Thoracic aorta (tissue), 2 donors: ENCODE measurements around the gene FASN. TPM values are rescaled to one million over a fixed set of nuclear protein-coding genes. Genes with fewer than 3 reads are reported as not detected.
A peak's percentile ranks its signal among the peaks of the same experiment; 100 is the strongest.

Experiments
- ATAC-seq: fragments of 150-250 bp; one replicate; pipeline ENCODE4 v1.8.0; 2017; ENCODE audit warnings: low read depth; ENCODE audit not compliant: insufficient number of reproducible peaks, low FRiP score
- DNase-seq: peaks from one replicate; pipeline ENCODE4 v3.0.0-alpha.2; 2020; ENCODE audit warnings: low spot score
- H3K27ac ChIP-seq, 2 donors: fragments of 200-600 bp; sonication (generic); 1 replicate in 1 of 2; 2 replicates in 1 of 2; pipeline ENCODE4 v1.5.1; 2016; ENCODE audit warnings: mild to moderate bottlenecking in 2 of 2, moderate library complexity in 2 of 2
- H3K27me3 ChIP-seq: fragments of 200-600 bp; sonication (generic); replicated peaks from 2 replicates; pipeline ENCODE4 v1.6.0; 2016; ENCODE audit warnings: mild to moderate bottlenecking; ENCODE audit not compliant: insufficient read depth
- H3K36me3 ChIP-seq: fragments of 200-600 bp; sonication (generic); one replicate; pipeline ENCODE4 v1.5.1; 2016
- H3K4me1 ChIP-seq, 2 donors: fragments of 200-600 bp; sonication (generic); 1 replicate in 1 of 2; 2 replicates in 1 of 2; pipeline versions ENCODE4 v1.5.1 to v1.6.0; 2016; ENCODE audit warnings: low read depth in 2 of 2, mild to moderate bottlenecking in 1 of 2; ENCODE audit not compliant: control insufficient read depth in 1 of 2
- H3K4me3 ChIP-seq: fragments of 200-600 bp; sonication (generic); 2 replicates; pipeline ENCODE4 v1.5.1; 2016; ENCODE audit warnings: mild to moderate bottlenecking
- H3K9me3 ChIP-seq: fragments of 200-600 bp; sonication (generic); 2 replicates; pipeline ENCODE4 v1.5.1; 2016
- CTCF ChIP-seq: fragments of 200-600 bp; sonication (generic); IDR thresholded peaks from one replicate; pipeline ENCODE4 v1.5.1; 2019; ENCODE audit warnings: antibody characterized with exemption
- total RNA-seq, 2 donors: library from RNA; depleted of rRNA; stranded (reverse); fragments of >200 nt; gene quantifications; one replicate each; pipeline versions ENCODE4 v1.1.0 to v1.2.3, GENCODE V29; 2016

The FASN gene
- total RNA-seq, 2 donors from 2014 or later, result 49.6 to 50.9 TPM

GRCh38 chr17:82105417-82105881, 7.4 kb upstream of the FASN start:
- H3K9me3 ChIP-seq, result no peaks in the 10 kb centered on the region
- H3K27ac ChIP-seq, result no peak overlapping the region
- no peaks in the 10 kb centered on the region for H3K27me3 ChIP-seq
- DNase-seq (no peak), ATAC-seq (no peak)
- no peak for TF ChIP-seq CTCF
- H3K4me1 ChIP-seq, result peaks cover 10 to 37% of the 10 kb centered on the region in 2 donors
- H3K4me3 ChIP-seq, result no peak overlapping the region
- no peaks in the 10 kb centered on the region for H3K36me3 ChIP-seq

GRCh38 chr17:82104797-82105416, 6.9 kb upstream of the FASN start:
- H3K36me3 ChIP-seq, result no peaks in the 10 kb centered on the region
- H3K27me3 ChIP-seq, result no peaks in the 10 kb centered on the region
- H3K4me3 ChIP-seq, result no peak overlapping the region
- no peaks in the 10 kb centered on the region for H3K9me3 ChIP-seq
- H3K4me1 ChIP-seq, result peaks cover 10 to 39% of the 10 kb centered on the region in 2 donors
- DNase-seq, result no peak
- TF ChIP-seq CTCF, result no peak
- H3K27ac ChIP-seq, result no peak overlapping the region
- no peak for ATAC-seq

GRCh38 chr17:82103553-82104451, 5.8 kb upstream of the FASN start:
- DNase-seq (no peak), ATAC-seq (no peak)
- Histone ChIP-seq H3K27ac (peak overlapping the region in 1 of 2 donors; percentile 18), H3K4me3 (no peak overlapping the region), H3K9me3 (no peaks in the 10 kb centered on the region), H3K27me3 (no peaks in the 10 kb centered on the region), H3K4me1 (peaks cover 18 to 49% of the 10 kb centered on the region in 2 donors), H3K36me3 (no peaks in the 10 kb centered on the region)
- no peak for TF ChIP-seq CTCF

- no peaks in the 10 kb centered on the region for H3K9me3 ChIP-seq
Measured at GRCh38 chr17:82101767-82102679, 4.0 kb upstream of the FASN start.

More at GRCh38 chr17:82101767-82102679, 4.0 kb upstream of the FASN start:
- Histone ChIP-seq H3K36me3 (no peaks in the 10 kb centered on the region), H3K4me1 (peaks cover 19 to 37% of the 10 kb centered on the region in 2 donors), H3K4me3 (no peak overlapping the region), H3K27ac (no peak overlapping the region), H3K27me3 (no peaks in the 10 kb centered on the region)
- ATAC-seq, result no peak
- no peak for TF ChIP-seq CTCF
- DNase-seq, result no peak
